H1 (cell line): ENCODE data around the gene CSH1. TPM values are rescaled to one million over a fixed set of nuclear protein-coding genes. Genes with fewer than 3 reads are reported as not detected.

Source experiments
- CTBP2 ChIP-seq: IDR thresholded peaks from 2 replicates; pipeline ENCODE4 v1.7.0; 2011; ENCODE audit warnings: borderline replicate concordance, mild to moderate bottlenecking, moderate library complexity, mixed read lengths, low read length; ENCODE audit not compliant: insufficient read depth, insufficient read length
- JUN ChIP-seq: IDR thresholded peaks from 2 replicates; pipeline ENCODE4 v1.6.1; 2011; ENCODE audit warnings: low read depth, mild to moderate bottlenecking, improper control_type of control experiment, low read length
- KDM5A ChIP-seq: fragments of 200-600 bp; IDR thresholded peaks from 2 replicates; pipeline ENCODE4 v1.7.1; 2012; ENCODE audit warnings: mild to moderate bottlenecking, low read length, inconsistent platforms, mixed read lengths
- TEAD4 ChIP-seq: IDR thresholded peaks from 2 replicates; pipeline ENCODE4 v1.6.1; 2012; ENCODE audit warnings: low read depth, low read length, inconsistent platforms, mixed read lengths
- ZNF274 ChIP-seq: IDR thresholded peaks from 2 replicates; pipeline ENCODE4 v1.7.0; 2012; ENCODE audit warnings: low read length, borderline replicate concordance; ENCODE audit errors: extremely low read depth
- polyA plus RNA-seq, 7 experiments: library from polyadenylated mRNA; depleted of rRNA in 3 of 7; stranded (reverse) in 5 of 7; unstranded in 2 of 7; fragments of >200 nt in 5 of 7; fragments of 200-250 nt in 2 of 7; gene quantifications; 1 replicate in 5 of 7; 2 replicates in 1 of 7; 4 replicates in 1 of 7; pipeline versions ENCODE4 v1.2.1 to v1.2.3, GENCODE V29; 2011 to 2013; ENCODE audit warnings: missing spikeins in 2 of 7, mixed read lengths in 2 of 7
- small RNA-seq: library from polyadenylated mRNA; stranded (forward); fragments of <200 nt; extraction: miRNeasy Mini kit (QIAGEN cat#:217004); gene quantifications from one replicate; pipeline ENCODE3, GENCODE V24; 2013; ENCODE audit not compliant: insufficient read depth
- total RNA-seq: library from RNA; stranded (reverse); fragmentation: NEBNext Ultra II Directional; extraction: Animal tissue kit (Norgen Biotek cat#: 25700); gene quantifications from 2 replicates; pipeline ENCODE4 v1.2.1, GENCODE V29; 2021
- TF ChIP-seq, protein P1 (sequence below): IDR thresholded peaks from 2 replicates; pipeline ENCODE4 v1.6.1; 2011; ENCODE audit warnings: low read depth, mild to moderate bottlenecking, low read length; ENCODE audit not compliant: insufficient read depth

Gene CSH1
- total and polyA plus RNA-seq, 2 of the 8 experiments (the other 6 are each of a cell fraction or from before 2014, with no cell fraction given): 0.12 TPM; not detected in 1

DNA sequence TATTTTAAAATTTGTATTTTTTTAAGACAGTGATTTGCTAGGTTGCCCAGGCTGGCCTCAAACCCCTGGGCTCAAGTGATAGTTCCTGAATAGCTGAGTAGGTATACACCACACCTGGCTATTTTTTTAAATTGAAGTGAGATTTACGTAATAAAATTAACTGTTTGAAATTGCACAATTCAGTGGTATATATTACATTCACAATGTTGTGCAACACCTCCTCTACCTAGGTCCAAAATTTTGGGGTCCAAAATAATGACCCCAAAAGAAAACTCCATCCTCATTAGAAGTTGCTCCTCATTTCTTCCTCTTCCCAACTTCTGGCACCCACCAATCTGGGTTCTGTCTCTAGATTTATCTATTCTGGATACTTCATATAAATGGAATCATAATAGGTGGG lies 50.9 kb downstream of the CSH1 start (continued):
- TF ChIP-seq CTBP2 (no peak), ZNF274 (no peak), KDM5A (no peak), TEAD4 (no peak), JUN (no peak)
- TF ChIP-seq, protein P1, sequence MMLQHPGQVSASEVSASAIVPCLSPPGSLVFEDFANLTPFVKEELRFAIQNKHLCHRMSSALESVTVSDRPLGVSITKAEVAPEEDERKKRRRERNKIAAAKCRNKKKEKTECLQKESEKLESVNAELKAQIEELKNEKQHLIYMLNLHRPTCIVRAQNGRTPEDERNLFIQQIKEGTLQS: no peak
- TF ChIP-seq, all 59 proteins: peak for 0

Small RNA genes lying within 50 kb of the gene (small RNA-seq; reads per million reads assigned to genes)
- not detected for gene AC040958.1
- not detected for gene AC127029.1
- gene GH1: not detected

Other genes starting within 250 kb of the CSH1 start
- 77.2 and 78.6 TPM in 2 replicates for gene LIMD2, start 196.4 kb downstream of the CSH1 start, total RNA-seq
- 72.0 and 92.0 TPM in 2 replicates for gene LIMD2, start 196.4 kb downstream of the CSH1 start, polyA plus RNA-seq (2011; rRNA removed)
- 27.8 and 35.6 TPM in 2 replicates for gene STRADA, start 154.8 kb downstream of the CSH1 start, total RNA-seq
- gene STRADA, start 154.8 kb downstream of the CSH1 start, polyA plus RNA-seq (2011; rRNA removed): 43.3 and 48.7 TPM in 2 replicates
- 83.1 and 85.3 TPM in 2 replicates for gene CCDC47, start 123.0 kb downstream of the CSH1 start, total RNA-seq
- 16.3 and 21.2 TPM in 2 replicates for gene CCDC47, start 123.0 kb downstream of the CSH1 start, polyA plus RNA-seq (2011; rRNA removed)
- 114 and 120 TPM in 2 replicates for gene DDX42, start 122.4 kb downstream of the CSH1 start, total RNA-seq
- 37.4 and 40.6 TPM in 2 replicates for gene DDX42, start 122.4 kb downstream of the CSH1 start, polyA plus RNA-seq (2011; rRNA removed)
- 162 and 172 TPM in 2 replicates for gene PSMC5, start 69.1 kb downstream of the CSH1 start, total RNA-seq
- 162 and 180 TPM in 2 replicates for gene PSMC5, start 69.1 kb downstream of the CSH1 start, polyA plus RNA-seq (2011; rRNA removed)
- 77.2 and 77.4 TPM in 2 replicates for gene FTSJ3, start 68.9 kb downstream of the CSH1 start, total RNA-seq
- 42.7 and 47.2 TPM in 2 replicates for gene FTSJ3, start 68.9 kb downstream of the CSH1 start, polyA plus RNA-seq (2011; rRNA removed)
- gene SMARCD2, start 53.9 kb downstream of the CSH1 start, total RNA-seq: 84.6 and 92.2 TPM in 2 replicates
- 90.0 and 111 TPM in 2 replicates for gene SMARCD2, start 53.9 kb downstream of the CSH1 start, polyA plus RNA-seq (2011; rRNA removed)
- gene CSH2, start 22.9 kb downstream of the CSH1 start, total RNA-seq: 0.43 and 0.52 TPM in 2 replicates
- not detected in 2 replicates for gene CSH2, start 22.9 kb downstream of the CSH1 start, polyA plus RNA-seq (2011; rRNA removed)
- gene GH2, start 14.6 kb downstream of the CSH1 start, total RNA-seq: 0.60 and 1.2 TPM in 2 replicates
- gene GH2, start 14.6 kb downstream of the CSH1 start, polyA plus RNA-seq (2011; rRNA removed): 1.5 and 2.0 TPM in 2 replicates
- gene CSHL1, start 14.7 kb upstream of the CSH1 start, total RNA-seq: not detected in 2 replicates
- gene CSHL1, start 14.7 kb upstream of the CSH1 start, polyA plus RNA-seq (2011; rRNA removed): not detected in 2 replicates
- not detected in 2 replicates for gene GH1, start 22.3 kb upstream of the CSH1 start, total RNA-seq
- gene GH1, start 22.3 kb upstream of the CSH1 start, polyA plus RNA-seq (2011; rRNA removed): 0.36 and 0.41 TPM in 2 replicates
- 1.5 and 2.2 TPM in 2 replicates for gene CD79B, start 35.8 kb upstream of the CSH1 start, total RNA-seq
- 3.9 and 4.4 TPM in 2 replicates for gene CD79B, start 35.8 kb upstream of the CSH1 start, polyA plus RNA-seq (2011; rRNA removed)
- gene SCN4A, start 76.3 kb upstream of the CSH1 start, total RNA-seq: 6.6 and 8.5 TPM in 2 replicates
- gene SCN4A, start 76.3 kb upstream of the CSH1 start, polyA plus RNA-seq (2011; rRNA removed): 5.0 and 8.1 TPM in 2 replicates
- 0.61 and 0.67 TPM in 2 replicates for gene PRR29, start 101.8 kb upstream of the CSH1 start, total RNA-seq
- 0.83 and 0.96 TPM in 2 replicates for gene PRR29, start 101.8 kb upstream of the CSH1 start, polyA plus RNA-seq (2011; rRNA removed)
- gene ICAM2, start 124.1 kb upstream of the CSH1 start, total RNA-seq: 0.45 TPM in 1 of 2 replicates, not detected in the other
- gene ICAM2, start 124.1 kb upstream of the CSH1 start, polyA plus RNA-seq (2011; rRNA removed): 0.63 and 0.77 TPM in 2 replicates
- gene ERN1, start 233.6 kb upstream of the CSH1 start, total RNA-seq: 3.9 and 5.7 TPM in 2 replicates
- 1.8 and 2.1 TPM in 2 replicates for gene ERN1, start 233.6 kb upstream of the CSH1 start, polyA plus RNA-seq (2011; rRNA removed)